Kidney (tissue), 14 donors: Measurements from ENCODE around the gene SPPL2C. TPM values are rescaled to one million over a fixed set of nuclear protein-coding genes. Genes with fewer than 3 reads are reported as not detected.

Experiments
- DNase-seq, 5 donors: peaks; one replicate each; pipeline ENCODE4 v3.0.0-alpha.2; 2013 to 2020
- FAIRE-seq: peaks from 2 replicates; lab custom pipeline; 2012; peaks lifted over from hg19 to GRCh38; lab: Jason Lieb, UNC
- H3K27ac ChIP-seq, 2 donors: one replicate each; pipeline ENCODE4 v1.7.0; 2013; ENCODE audit warnings: low read depth in 2 of 2, low read length in 2 of 2, inconsistent platforms in 1 of 2
- H3K27me3 ChIP-seq: one replicate; pipeline ENCODE4 v1.7.1; 2013; ENCODE audit warnings: low read length, inconsistent platforms; ENCODE audit not compliant: control insufficient read depth, insufficient read depth
- H3K36me3 ChIP-seq, 3 donors: one replicate each; pipeline versions ENCODE4 v1.7.0 to v1.7.1; 2013; ENCODE audit warnings: low read length in 3 of 3, control low read depth in 1 of 3, inconsistent platforms in 1 of 3; ENCODE audit not compliant: insufficient read depth in 3 of 3, control insufficient read depth in 2 of 3
- H3K4me1 ChIP-seq, 3 donors: one replicate each; pipeline versions ENCODE4 v1.7.0 to v1.7.1; 2013; ENCODE audit warnings: low read length in 3 of 3, inconsistent platforms in 1 of 3, low read depth in 1 of 3; ENCODE audit not compliant: control insufficient read depth in 2 of 3, insufficient read depth in 2 of 3
- H3K4me3 ChIP-seq, 3 donors: one replicate each; pipeline versions ENCODE4 v1.7.0 to v1.8.1; 2013; ENCODE audit warnings: low read length in 3 of 3, control low read depth in 1 of 3, inconsistent platforms in 1 of 3
- H3K9ac ChIP-seq, 3 donors: one replicate each; pipeline versions ENCODE4 v1.7.0 to v1.7.1; 2013; ENCODE audit warnings: low read length in 3 of 3, control low read depth in 1 of 3, inconsistent platforms in 1 of 3
- H3K9me3 ChIP-seq, 3 donors: one replicate each; pipeline versions ENCODE4 v1.7.0 to v1.7.1; 2013; ENCODE audit warnings: low read length in 3 of 3, control low read depth in 1 of 3, inconsistent platforms in 1 of 3; ENCODE audit not compliant: control insufficient read depth in 2 of 3, insufficient read depth in 1 of 3
- CTCF ChIP-seq: IDR thresholded peaks from 3 replicates; pipeline ENCODE4 v1.5.1; 2012; ENCODE audit warnings: mild to moderate bottlenecking, moderate library complexity, borderline replicate concordance; ENCODE audit not compliant: insufficient read depth; ENCODE audit errors: extremely low read depth
- intact Hi-C: fragments of 100-400 bp; cut with DNase I; formaldehyde crosslinking; loops from one replicate; pipeline ENCODE4 v1.11.1; 2022
- polyA plus RNA-seq: library from polyadenylated mRNA; stranded (reverse); fragments of 350-450 nt; fragmentation: Illumina TruSeq; extraction: RNeasy Lipid Tissue Mini Kit (QIAGEN cat#74804); gene quantifications from one replicate; pipeline ENCODE4 v1.2.3, GENCODE V29; 2014; ENCODE audit warnings: low read depth, low replicate concordance; ENCODE audit not compliant: insufficient read depth
- total RNA-seq: library from RNA; stranded (reverse); fragmentation: NEBNext Ultra II Directional; extraction: Animal tissue kit (Norgen Biotek cat#: 25700); gene quantifications from one replicate; pipeline ENCODE4 v1.2.1, GENCODE V29; 2021
- donor health status: control.
- donor health status: control.
- donor health status: control.
- donor health status: control.
- donor health status: control.
- donor health status: DM: yes; HTN: yes; CAD: no.
- donor health status: Normal renal cell carcinoma (clear cell type).

SPPL2C gene
- total and polyA plus RNA-seq, 2 donors from 2014 or later: not detected

- no peak for TF ChIP-seq CTCF
- FAIRE-seq: no peak
Measured at GRCh38 chr17:45841883-45842525, 2.7 kb upstream of the SPPL2C start.

GRCh38 chr17:45843722-45844121 is 959 bp upstream of the SPPL2C start:
- H3K27me3 ChIP-seq: no peaks in the 10 kb centered on the region
- H3K27ac ChIP-seq: no peak overlapping the region
- TF ChIP-seq CTCF: no peak
- DNase-seq: no peak
- FAIRE-seq: no peak
- intact Hi-C loops: no loop called here
- no peaks in the 10 kb centered on the region for H3K9me3 ChIP-seq
- no peaks in the 10 kb centered on the region for H3K36me3 ChIP-seq
- H3K4me3 ChIP-seq: no peak overlapping the region
- no peaks in the 10 kb centered on the region for H3K4me1 ChIP-seq
- H3K9ac ChIP-seq: no peak overlapping the region

More at GRCh38 chr17:45841883-45842525, 2.7 kb upstream of the SPPL2C start:
- Histone ChIP-seq H3K27ac (no peak overlapping the region), H3K4me3 (no peak overlapping the region), H3K4me1 (no peaks in the 10 kb centered on the region), H3K36me3 (no peaks in the 10 kb centered on the region), H3K9ac (no peak overlapping the region), H3K27me3 (no peaks in the 10 kb centered on the region), H3K9me3 (no peaks in the 10 kb centered on the region)
- intact Hi-C loops: no loop called here
- peak in 1 of 5 donors; percentile 38 for DNase-seq

GRCh38 chr17:45845376-45846185 is 900 bp downstream of the SPPL2C start:
- no peaks in the 10 kb centered on the region for H3K4me1 ChIP-seq
- no peak for TF ChIP-seq CTCF
- FAIRE-seq (no peak), DNase-seq (peak in 1 of 5 donors; percentile 19)
- intact Hi-C loops: no loop called here
- H3K27me3 ChIP-seq: no peaks in the 10 kb centered on the region
- H3K4me3 ChIP-seq: no peak overlapping the region
- no peaks in the 10 kb centered on the region for H3K36me3 ChIP-seq
- no peaks in the 10 kb centered on the region for H3K9me3 ChIP-seq
- H3K27ac ChIP-seq: no peak overlapping the region
- no peak overlapping the region for H3K9ac ChIP-seq
